Endothelial cell of umbilical vein (primary cell): ENCODE data around the gene FAM210A. TPM values are rescaled to one million over a fixed set of nuclear protein-coding genes. Genes with fewer than 3 reads are reported as not detected.

ENCODE experiments used
- BruUV-seq: library from RNA; stranded (reverse); fragments of 400-500 nt; replicated peaks from 2 replicates; lab custom pipeline; 2021; lab: Mats Ljungman, UMichigan
- CTCF ChIA-PET: fragments of 300-600, 350-600 bp; sonication (Branson Sonifier 250); formaldehyde crosslinking; loops from one replicate; lab custom pipeline; 2021; ENCODE audit warnings: antibody characterized with exemption, inconsistent platforms; lab: Charles Lee
- POLR2A ChIA-PET: fragments of 300-600, 350-600 bp; sonication (Branson Sonifier 250); formaldehyde crosslinking; loops from one replicate; lab custom pipeline; 2021; ENCODE audit warnings: antibody characterized with exemption, inconsistent platforms; lab: Charles Lee
- DNase-seq: peaks from one replicate; pipeline ENCODE4 v3.0.0-alpha.2; 2011; ENCODE audit warnings: low read depth, low spot score
- FAIRE-seq: peaks from 2 replicates; lab custom pipeline; 2011; peaks lifted over from hg19 to GRCh38; lab: Jason Lieb, UNC
- H2AFZ ChIP-seq: 2 replicates; pipeline ENCODE4 v1.6.0; 2012; ENCODE audit warnings: low read depth, low read length, control low read depth, inconsistent platforms
- H3K27ac ChIP-seq: 2 replicates; pipeline ENCODE4 v1.5.1; 2011; ENCODE audit warnings: low read depth, mild to moderate bottlenecking, control low read depth, low read length, moderate library complexity; ENCODE audit not compliant: insufficient read depth
- H3K27me3 ChIP-seq, 2 experiments: 2 replicates each; pipeline versions ENCODE4 v1.6.0 to v1.6.1; 2011; ENCODE audit warnings: low read length in 2 of 2, mixed read lengths in 1 of 2; ENCODE audit not compliant: control insufficient read depth in 2 of 2, insufficient read depth in 2 of 2
- H3K36me3 ChIP-seq, 2 experiments: 2 replicates in 1 of 2; 3 replicates in 1 of 2; pipeline ENCODE4 v1.5.1; 2011; ENCODE audit warnings: low read length in 2 of 2, mild to moderate bottlenecking in 1 of 2, moderate library complexity in 1 of 2; ENCODE audit not compliant: control insufficient read depth in 2 of 2, insufficient read depth in 2 of 2; ENCODE audit errors: extremely low read depth in 1 of 2
- H3K4me1 ChIP-seq: 3 replicates; pipeline ENCODE4 v1.5.1; 2011; ENCODE audit warnings: mild to moderate bottlenecking, low read length; ENCODE audit not compliant: control insufficient read depth, insufficient read depth; ENCODE audit errors: extremely low read depth
- H3K4me2 ChIP-seq: 2 replicates; pipeline ENCODE4 v1.6.1; 2011; ENCODE audit warnings: low read length, control low read depth, mixed read lengths; ENCODE audit not compliant: insufficient read depth
- H3K4me3 ChIP-seq, 3 experiments: fragments of 200-600 bp in 1 of 3; sonication (generic), shearing (Covaris generic) in 1 of 3; replicated peaks in 1 of 3; 2 replicates each; pipeline ENCODE4 v1.5.1; 2011 to 2016; ENCODE audit warnings: control low read depth in 3 of 3, low read length in 3 of 3, mild to moderate bottlenecking in 2 of 3, inconsistent platforms in 1 of 3, low read depth in 1 of 3, moderate library complexity in 1 of 3; ENCODE audit not compliant: insufficient read depth in 1 of 3
- H3K79me2 ChIP-seq: 2 replicates; pipeline ENCODE4 v1.6.0; 2012; ENCODE audit warnings: low read length, inconsistent platforms; ENCODE audit not compliant: control insufficient read depth, insufficient read depth
- H3K9ac ChIP-seq: replicated peaks from 2 replicates; pipeline ENCODE3; 2011; ENCODE audit warnings: low read length, control low read depth; ENCODE audit not compliant: insufficient read depth; ENCODE audit errors: extremely low read depth
- H3K9me1 ChIP-seq: replicated peaks from 3 replicates; pipeline ENCODE4 v1.6.0; 2011; ENCODE audit warnings: mild to moderate bottlenecking, low read length; ENCODE audit not compliant: control insufficient read depth, insufficient read depth; ENCODE audit errors: extremely low read depth
- H3K9me3 ChIP-seq: replicated peaks from 2 replicates; pipeline ENCODE4 v1.5.1; 2012; ENCODE audit warnings: low read length, inconsistent platforms; ENCODE audit not compliant: control insufficient read depth, insufficient read depth
- H4K20me1 ChIP-seq: replicated peaks from 2 replicates; pipeline ENCODE3; 2011; ENCODE audit warnings: mild to moderate bottlenecking, low read length; ENCODE audit not compliant: control insufficient read depth, insufficient read depth; ENCODE audit errors: extremely low read depth
- CTCF ChIP-seq, 2 donors: IDR thresholded peaks; 1 replicate in 1 of 2; 2 replicates in 1 of 2; pipeline ENCODE4 v1.5.1; 2011; ENCODE audit warnings: low read length in 2 of 2, mild to moderate bottlenecking in 2 of 2, moderate library complexity in 2 of 2, control low read depth in 1 of 2, inconsistent platforms in 1 of 2, low read depth in 1 of 2; ENCODE audit not compliant: insufficient read depth in 1 of 2; ENCODE audit errors: extremely low read depth in 1 of 2
- EZH2 ChIP-seq: IDR thresholded peaks from 2 replicates; pipeline ENCODE4 v1.6.1; 2012; ENCODE audit warnings: borderline replicate concordance, low read depth, mild to moderate bottlenecking, moderate library complexity, low read length, inconsistent platforms; ENCODE audit not compliant: severe bottlenecking
- FOS ChIP-seq: IDR thresholded peaks from 2 replicates; pipeline ENCODE4 v1.6.1; 2011; ENCODE audit warnings: mild to moderate bottlenecking, low read length, moderate library complexity, borderline replicate concordance; ENCODE audit not compliant: insufficient read depth
- GATA2 ChIP-seq: IDR thresholded peaks from 2 replicates; pipeline ENCODE4 v1.7.0; 2011; ENCODE audit warnings: low read depth, mild to moderate bottlenecking, moderate library complexity, mixed read lengths, low read length; ENCODE audit not compliant: insufficient read length, insufficient read depth
- JUN ChIP-seq: IDR thresholded peaks from 2 replicates; pipeline ENCODE4 v1.6.1; 2011; ENCODE audit warnings: borderline replicate concordance, low read depth; ENCODE audit not compliant: insufficient read length, insufficient read depth
- MAX ChIP-seq: IDR thresholded peaks from 2 replicates; pipeline ENCODE4 v1.6.1; 2011; ENCODE audit not compliant: insufficient read depth, insufficient read length
- MYC ChIP-seq: IDR thresholded peaks from one replicate; pipeline ENCODE4 v1.6.1; 2011; ENCODE audit warnings: mild to moderate bottlenecking, low read depth, low read length
- POLR2A ChIP-seq: IDR thresholded peaks from 2 replicates; pipeline ENCODE4 v1.6.1; 2012; ENCODE audit warnings: low read depth, mild to moderate bottlenecking, control low read depth, low read length
- POLR2AphosphoS5 ChIP-seq: IDR thresholded peaks from 2 replicates; pipeline ENCODE4 v1.6.1; 2012; ENCODE audit warnings: low read depth, mild to moderate bottlenecking, control low read depth, low read length, moderate library complexity; ENCODE audit not compliant: insufficient read depth
- dilution Hi-C: fragments of 300-500 bp; cut with MboI; formaldehyde crosslinking; loops from one replicate; pipeline ENCODE4 v1.15.0; 2019; ENCODE audit warnings: low sequenced_read_pairs; ENCODE audit not compliant: extremely low pct_ligation_motif_present
- intact Hi-C: fragments of 100-400 bp; cut with micrococcal nuclease; formaldehyde crosslinking; loops from one replicate; pipeline ENCODE4 v1.10.0; 2022
- polyA plus RNA-seq, 4 experiments: library from polyadenylated mRNA; depleted of rRNA in 3 of 4; stranded (reverse) in 3 of 4; unstranded in 1 of 4; fragments of >200 nt; gene quantifications; 2 replicates each; pipeline versions ENCODE4 v1.2.1 to v1.2.3, GENCODE V29; 2011 to 2012; ENCODE audit warnings: missing spikeins in 1 of 4
- total RNA-seq: library from RNA; stranded (reverse); gene quantifications from 2 replicates; pipeline ENCODE4 v1.2.3, GENCODE V29; 2021

Gene FAM210A
- total and polyA plus RNA-seq, 2 donors (not counting 3 experiments of a cell fraction or from before 2014, with no cell fraction given): 7.1 to 17.3 TPM

GRCh38 chr18:13672657-13673056, 53.7 kb downstream of the FAM210A start:
- BruUV-seq: no TSS peak
- no peaks in the 10 kb centered on the region for H3K4me1 ChIP-seq
- H2AFZ ChIP-seq: no peak overlapping the region
- H3K4me3 ChIP-seq: no peak overlapping the region
- ChIA-PET POLR2A (no interaction called here), CTCF (no interaction called here)
- no peak overlapping the region for H3K9ac ChIP-seq
- peaks cover 2% of the 10 kb centered on the region for H3K79me2 ChIP-seq
- no peaks in the 10 kb centered on the region for H3K36me3 ChIP-seq
- TF ChIP-seq EZH2 (no peak), FOS (no peak), JUN (no peak), GATA2 (no peak), MAX (no peak), POLR2A (no peak), POLR2AphosphoS5 (no peak), CTCF (IDR thresholded peaks at IDR 0.05; ENCODE audit: extremely low read depth in 1 of 2, insufficient read depth in 1 of 2, low read depth in 1 of 2, low read length in 2 of 2) (no peak), MYC (no peak)
- dilution Hi-C loops: no loop called here
- intact Hi-C loops: no loop called here
- DNase-seq: no peak
- no peaks in the 10 kb centered on the region for H3K9me1 ChIP-seq
- H3K27ac ChIP-seq: peak overlapping the region; percentile 5
- no peak overlapping the region for H3K4me2 ChIP-seq
- FAIRE-seq: no peak
- no peaks in the 10 kb centered on the region for H4K20me1 ChIP-seq
- H3K27me3 ChIP-seq: no peaks in the 10 kb centered on the region
- H3K9me3 ChIP-seq: no peaks in the 10 kb centered on the region
